ENCODE measurements around the gene TFIP11.

Gene TFIP11

GRCh38 chr22:26514419-26515161 is 2.3 kb upstream of the TFIP11 start:
- DNase-seq = no peak
- no peak overlapping the region for H3K4me3 ChIP-seq (ENCODE audit: control insufficient read depth in 1 of 7, extremely low read depth in 1 of 7, insufficient read depth in 4 of 7, low read depth in 2 of 7, low read length in 6 of 7)
- H3K27ac ChIP-seq (ENCODE audit: insufficient read depth in 1 of 2, low read depth in 1 of 2, low read length in 2 of 2, poor library complexity in 1 of 2, severe bottlenecking in 2 of 2) = no peak overlapping the region
- H3K27me3 ChIP-seq (replicated peaks in 2 of 5; ENCODE audit: control insufficient read depth in 4 of 5, insufficient read depth in 5 of 5, low read length in 4 of 5) = no peaks in the 10 kb centered on the region
- CTCF ChIA-PET = no interaction called here
- no peaks in the 10 kb centered on the region for H3K9me3 ChIP-seq (ENCODE audit: control extremely low read depth in 1 of 5, control insufficient read depth in 4 of 5, insufficient read depth in 2 of 5, low read depth in 1 of 5, low read length in 4 of 5)
- WGBS (ENCODE audit: insufficient coverage) = 99% methylated on average over 7 of the region's 12 CpGs
- H3K36me3 ChIP-seq (ENCODE audit: control insufficient read depth in 4 of 4, insufficient read depth in 4 of 4, low read length in 3 of 4) = peaks cover 3 to 8% (median 6%) of the 10 kb centered on the region in 4 experiments
- POLR2A ChIA-PET = no interaction called here
- H3K4me1 ChIP-seq (ENCODE audit: control extremely low read depth in 1 of 4, control insufficient read depth in 4 of 4, insufficient read depth in 4 of 4, low read length in 3 of 4) = peaks cover 10 to 22% (median 20%) of the 10 kb centered on the region in 4 experiments

GRCh38 chr22:26513838-26514237 is 1.6 kb upstream of the TFIP11 start:
- Histone ChIP-seq H3K9me3 (ENCODE audit: control extremely low read depth in 1 of 5, control insufficient read depth in 4 of 5, insufficient read depth in 2 of 5, low read depth in 1 of 5, low read length in 4 of 5) (no peaks in the 10 kb centered on the region), H3K27me3 (replicated peaks in 2 of 5; ENCODE audit: control insufficient read depth in 4 of 5, insufficient read depth in 5 of 5, low read length in 4 of 5) (no peaks in the 10 kb centered on the region), H3K4me3 (ENCODE audit: control insufficient read depth in 1 of 7, extremely low read depth in 1 of 7, insufficient read depth in 4 of 7, low read depth in 2 of 7, low read length in 6 of 7) (no peak overlapping the region), H3K27ac (ENCODE audit: insufficient read depth in 1 of 2, low read depth in 1 of 2, low read length in 2 of 2, poor library complexity in 1 of 2, severe bottlenecking in 2 of 2) (no peak overlapping the region), H3K36me3 (ENCODE audit: control insufficient read depth in 4 of 4, insufficient read depth in 4 of 4, low read length in 3 of 4) (peaks cover 7 to 14% (median 12%) of the 10 kb centered on the region in 4 experiments), H3K4me1 (ENCODE audit: control extremely low read depth in 1 of 4, control insufficient read depth in 4 of 4, insufficient read depth in 4 of 4, low read length in 3 of 4) (peaks cover 10 to 22% (median 20%) of the 10 kb centered on the region in 4 experiments)
- no peak for DNase-seq
- CTCF ChIA-PET = no interaction called here
- WGBS (ENCODE audit: insufficient coverage) = no CpG with 5 or more reads among the region's 1 CpG
- POLR2A ChIA-PET = no interaction called here

DNA sequence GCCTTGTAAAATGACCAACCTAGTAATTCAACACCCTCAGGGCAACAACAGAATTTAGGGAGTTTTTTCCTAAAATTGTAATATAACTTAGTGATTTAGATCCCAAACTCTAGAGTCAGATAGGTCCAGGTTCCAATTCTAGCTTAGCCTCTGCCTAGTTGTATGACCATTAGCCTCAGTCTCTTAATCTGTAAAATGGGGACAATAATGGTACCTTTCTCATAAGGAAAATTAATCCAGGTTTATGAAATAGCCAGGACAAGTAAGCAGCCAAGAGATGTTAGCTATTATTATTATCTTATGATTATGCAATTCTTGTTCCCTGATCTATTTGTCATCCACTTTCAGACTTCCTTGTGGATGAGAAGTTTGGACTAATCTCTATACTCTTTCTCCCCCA is 4.1 kb downstream of the TFIP11 start:
- Histone ChIP-seq H3K27ac (ENCODE audit: insufficient read depth in 1 of 2, low read depth in 1 of 2, low read length in 2 of 2, poor library complexity in 1 of 2, severe bottlenecking in 2 of 2) (no peak overlapping the region), H3K9me3 (ENCODE audit: control extremely low read depth in 1 of 5, control insufficient read depth in 4 of 5, insufficient read depth in 2 of 5, low read depth in 1 of 5, low read length in 4 of 5) (no peaks in the 10 kb centered on the region), H3K4me3 (ENCODE audit: control insufficient read depth in 1 of 7, extremely low read depth in 1 of 7, insufficient read depth in 4 of 7, low read depth in 2 of 7, low read length in 6 of 7) (no peak overlapping the region), H3K36me3 (ENCODE audit: control insufficient read depth in 4 of 4, insufficient read depth in 4 of 4, low read length in 3 of 4) (peaks cover 25 to 60% (median 46%) of the 10 kb centered on the region in 4 experiments), H3K27me3 (replicated peaks in 2 of 5; ENCODE audit: control insufficient read depth in 4 of 5, insufficient read depth in 5 of 5, low read length in 4 of 5) (no peaks in the 10 kb centered on the region), H3K4me1 (ENCODE audit: control extremely low read depth in 1 of 4, control insufficient read depth in 4 of 4, insufficient read depth in 4 of 4, low read length in 3 of 4) (peaks cover 21 to 32% (median 31%) of the 10 kb centered on the region in 4 experiments)
- POLR2A ChIA-PET = no interaction called here
- no peak for DNase-seq
- CTCF ChIA-PET = no interaction called here

- DNase-seq = peak in 1 of 3 donors; percentile 29
- Histone ChIP-seq H3K9me3 (ENCODE audit: control extremely low read depth in 1 of 5, control insufficient read depth in 4 of 5, insufficient read depth in 2 of 5, low read depth in 1 of 5, low read length in 4 of 5) (no peaks in the 10 kb centered on the region), H3K27ac (ENCODE audit: insufficient read depth in 1 of 2, low read depth in 1 of 2, low read length in 2 of 2, poor library complexity in 1 of 2, severe bottlenecking in 2 of 2) (no peak overlapping the region), H3K4me1 (ENCODE audit: control extremely low read depth in 1 of 4, control insufficient read depth in 4 of 4, insufficient read depth in 4 of 4, low read length in 3 of 4) (peaks cover 11 to 26% (median 22%) of the 10 kb centered on the region in 4 experiments), H3K36me3 (ENCODE audit: control insufficient read depth in 4 of 4, insufficient read depth in 4 of 4, low read length in 3 of 4) (peaks cover 35 to 83% (median 66%) of the 10 kb centered on the region in 4 experiments), H3K4me3 (ENCODE audit: control insufficient read depth in 1 of 7, extremely low read depth in 1 of 7, insufficient read depth in 4 of 7, low read depth in 2 of 7, low read length in 6 of 7) (peak overlapping the region in 4 of 7 experiments; percentile 33 to 55 (median 48)), H3K27me3 (replicated peaks in 2 of 5; ENCODE audit: control insufficient read depth in 4 of 5, insufficient read depth in 5 of 5, low read length in 4 of 5) (no peaks in the 10 kb centered on the region)
- POLR2A ChIA-PET = interaction anchor here (0.6 to 2.2 kb wide), 9 partner anchors 9 to 1407 kb away, joined by 3 to 7 read pairs (median 4); partner anchors contain the start of genes HPS4, SRRD and TFIP11
- WGBS (ENCODE audit: insufficient coverage) = no CpG with 5 or more reads among the region's 1 CpG
- CTCF ChIA-PET = interaction anchor here (0.6 to 3.6 kb wide), 23 partner anchors 8 to 169 kb away, joined by 3 to 33 read pairs (median 4); partner anchors contain the start of genes HPS4, SRRD and TFIP11
Measured at GRCh38 chr22:26503758-26504157, 8.5 kb downstream of the TFIP11 start.

DNA sequence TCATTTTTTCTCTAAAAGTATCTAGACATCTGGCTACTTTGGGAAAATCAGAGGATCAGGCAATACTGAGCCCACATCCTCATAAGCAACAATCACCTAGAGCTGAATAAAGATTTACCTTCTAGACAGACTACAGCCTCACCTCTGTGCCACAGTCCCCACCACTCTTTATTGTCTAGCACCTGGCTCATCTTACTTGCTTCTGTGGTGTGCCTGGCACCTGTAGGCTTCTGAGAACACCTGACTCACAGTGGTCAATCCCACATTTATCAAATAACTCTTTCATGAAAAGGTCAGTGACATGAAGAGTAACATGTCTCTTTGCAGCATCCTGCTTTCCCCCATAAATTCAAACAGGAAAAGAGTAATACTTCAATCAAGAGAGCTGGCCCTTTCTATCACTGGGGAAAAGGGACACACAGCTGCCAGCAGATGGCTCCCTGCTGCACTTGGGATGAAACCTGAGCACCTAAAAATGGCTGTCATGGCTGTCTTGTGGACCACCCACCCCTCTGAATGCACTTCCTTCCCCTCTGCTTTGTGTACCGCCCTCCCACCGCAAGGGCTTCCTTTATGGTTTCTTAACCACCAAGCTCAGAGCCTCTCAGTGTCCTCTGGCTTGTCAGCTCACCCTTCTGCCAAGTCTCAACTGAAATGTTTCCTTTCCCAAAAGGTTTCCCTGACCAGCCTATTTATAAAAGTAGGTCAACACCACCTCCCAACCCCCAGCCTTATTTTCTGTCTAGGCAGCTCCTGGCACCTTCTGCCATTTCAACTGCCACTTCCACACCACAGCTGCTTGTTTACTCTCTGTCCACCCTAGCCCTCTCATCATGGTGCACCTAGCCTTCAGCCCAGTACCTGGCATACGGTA is 9.3 kb downstream of the TFIP11 start:
- CTCF ChIA-PET = interaction anchor here (0.7 to 3.6 kb wide), 29 partner anchors 8 to 177 kb away, joined by 3 to 33 read pairs (median 4); partner anchors contain the start of genes HPS4, SRRD and TFIP11
- Histone ChIP-seq H3K4me3 (ENCODE audit: control insufficient read depth in 1 of 7, extremely low read depth in 1 of 7, insufficient read depth in 4 of 7, low read depth in 2 of 7, low read length in 6 of 7) (peak overlapping the region in 6 of 7 experiments; percentile 1 to 55 (median 48)), H3K4me1 (ENCODE audit: control extremely low read depth in 1 of 4, control insufficient read depth in 4 of 4, insufficient read depth in 4 of 4, low read length in 3 of 4) (peaks cover 11 to 26% (median 22%) of the 10 kb centered on the region in 4 experiments), H3K27ac (ENCODE audit: insufficient read depth in 1 of 2, low read depth in 1 of 2, low read length in 2 of 2, poor library complexity in 1 of 2, severe bottlenecking in 2 of 2) (no peak overlapping the region), H3K27me3 (replicated peaks in 2 of 5; ENCODE audit: control insufficient read depth in 4 of 5, insufficient read depth in 5 of 5, low read length in 4 of 5) (no peaks in the 10 kb centered on the region), H3K9me3 (ENCODE audit: control extremely low read depth in 1 of 5, control insufficient read depth in 4 of 5, insufficient read depth in 2 of 5, low read depth in 1 of 5, low read length in 4 of 5) (no peaks in the 10 kb centered on the region), H3K36me3 (ENCODE audit: control insufficient read depth in 4 of 4, insufficient read depth in 4 of 4, low read length in 3 of 4) (peaks cover 32 to 78% (median 64%) of the 10 kb centered on the region in 4 experiments)
- peak; percentile 95 to 97 (median 97) for DNase-seq
- WGBS (ENCODE audit: insufficient coverage) = 0% methylated on average over 2 of the region's 3 CpGs
- POLR2A ChIA-PET = interaction anchor here (0.8 to 2.2 kb wide), 5 partner anchors 10 to 139 kb away, joined by 3 to 7 read pairs (median 6); partner anchors contain the start of genes HPS4, SRRD and TFIP11

- H3K27ac ChIP-seq (ENCODE audit: insufficient read depth in 1 of 2, low read depth in 1 of 2, low read length in 2 of 2, poor library complexity in 1 of 2, severe bottlenecking in 2 of 2) = no peak overlapping the region
- ChIA-PET POLR2A (interaction anchor here (2.2 kb wide), 1 partner anchor 19 kb away, joined by 6 read pairs; the partner anchor contains the start of genes HPS4 and SRRD), CTCF (interaction anchor here (0.6 to 3.6 kb wide), 23 partner anchors 8 to 177 kb away, joined by 3 to 33 read pairs (median 4); partner anchors contain the start of gene TFIP11)
- no peak overlapping the region for H3K4me3 ChIP-seq (ENCODE audit: control insufficient read depth in 1 of 7, extremely low read depth in 1 of 7, insufficient read depth in 4 of 7, low read depth in 2 of 7, low read length in 6 of 7)
- peaks cover 32 to 75% (median 63%) of the 10 kb centered on the region in 4 experiments for H3K36me3 ChIP-seq (ENCODE audit: control insufficient read depth in 4 of 4, insufficient read depth in 4 of 4, low read length in 3 of 4)
- WGBS (ENCODE audit: insufficient coverage) = no CpG with 5 or more reads among the region's 2 CpGs
- DNase-seq = no peak
- H3K4me1 ChIP-seq (ENCODE audit: control extremely low read depth in 1 of 4, control insufficient read depth in 4 of 4, insufficient read depth in 4 of 4, low read length in 3 of 4) = peaks cover 11 to 26% (median 22%) of the 10 kb centered on the region in 4 experiments
- H3K9me3 ChIP-seq (ENCODE audit: control extremely low read depth in 1 of 5, control insufficient read depth in 4 of 5, insufficient read depth in 2 of 5, low read depth in 1 of 5, low read length in 4 of 5) = no peaks in the 10 kb centered on the region
- H3K27me3 ChIP-seq (replicated peaks in 2 of 5; ENCODE audit: control insufficient read depth in 4 of 5, insufficient read depth in 5 of 5, low read length in 4 of 5) = no peaks in the 10 kb centered on the region
Measured at GRCh38 chr22:26501996-26502395, 10.3 kb downstream of the TFIP11 start.

All from common myeloid progenitor, CD34-positive (primary cell).